ENCODE results near the gene C12orf42.
"Not testable (repeated sequence)": the region's sequence is repeated elsewhere in the genome, so short reads cannot be mapped to it uniquely, and the experiment has no call there.

Gene C12orf42

DNA sequence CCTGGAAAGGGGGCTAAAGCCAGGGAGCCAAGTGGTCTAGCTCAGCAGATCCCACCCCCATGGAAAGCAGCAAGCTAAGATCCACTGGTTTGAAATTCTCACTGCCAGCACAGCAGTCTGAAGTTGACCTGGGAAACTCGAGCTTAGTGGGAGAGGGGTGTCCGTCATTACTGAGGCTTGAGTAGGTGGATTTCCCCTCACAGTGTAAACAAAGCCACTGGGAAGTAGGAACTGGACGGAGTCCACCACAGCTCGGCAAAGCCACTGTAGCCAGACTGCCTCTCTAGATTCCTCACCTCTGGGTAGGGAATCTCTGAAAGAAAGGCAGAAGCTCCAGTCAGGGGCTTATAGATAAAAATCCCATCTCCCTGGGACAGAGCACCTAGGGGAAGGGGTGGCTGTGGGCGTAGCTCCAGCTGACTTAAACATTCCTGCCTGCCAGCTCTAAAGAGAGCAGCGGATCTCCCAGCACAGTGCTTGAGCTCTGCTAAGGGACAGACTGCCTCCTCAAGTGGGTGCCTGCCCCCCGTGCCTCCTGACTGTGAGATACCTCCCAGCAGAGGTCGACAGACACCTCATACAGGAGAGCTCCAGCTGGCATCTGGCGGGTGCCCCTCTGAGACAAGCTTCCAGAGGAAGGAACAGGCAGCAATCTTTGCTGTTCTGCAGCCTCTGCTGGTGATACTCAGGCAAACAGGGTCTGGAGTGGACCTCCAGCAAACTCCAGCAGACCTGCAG is 70.8 kb downstream of the C12orf42 start:
- DNase-seq (ENCODE audit: low read depth in 3 of 3), result not testable (repeated sequence)

DNA sequence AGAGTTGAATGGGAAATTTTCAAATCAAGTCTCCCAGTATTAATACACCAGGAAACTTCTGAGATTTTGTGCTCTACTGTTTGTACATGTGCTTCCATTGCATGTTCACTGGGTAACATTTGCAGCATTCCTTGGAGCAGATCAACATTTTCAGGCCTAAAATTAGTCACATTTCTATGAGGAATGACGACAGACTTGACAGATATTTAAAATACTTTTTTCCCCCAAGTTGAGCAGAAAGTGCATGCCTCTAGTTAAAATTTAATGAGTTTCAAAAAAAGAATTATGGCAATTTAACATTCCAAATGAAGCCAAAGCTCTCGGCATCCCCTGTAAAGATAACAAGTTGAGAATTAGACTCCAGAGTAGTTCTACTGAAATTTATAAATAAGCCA is 72.3 kb downstream of the C12orf42 start:
- DNase-seq (ENCODE audit: low read depth in 3 of 3), result no peak

DNA sequence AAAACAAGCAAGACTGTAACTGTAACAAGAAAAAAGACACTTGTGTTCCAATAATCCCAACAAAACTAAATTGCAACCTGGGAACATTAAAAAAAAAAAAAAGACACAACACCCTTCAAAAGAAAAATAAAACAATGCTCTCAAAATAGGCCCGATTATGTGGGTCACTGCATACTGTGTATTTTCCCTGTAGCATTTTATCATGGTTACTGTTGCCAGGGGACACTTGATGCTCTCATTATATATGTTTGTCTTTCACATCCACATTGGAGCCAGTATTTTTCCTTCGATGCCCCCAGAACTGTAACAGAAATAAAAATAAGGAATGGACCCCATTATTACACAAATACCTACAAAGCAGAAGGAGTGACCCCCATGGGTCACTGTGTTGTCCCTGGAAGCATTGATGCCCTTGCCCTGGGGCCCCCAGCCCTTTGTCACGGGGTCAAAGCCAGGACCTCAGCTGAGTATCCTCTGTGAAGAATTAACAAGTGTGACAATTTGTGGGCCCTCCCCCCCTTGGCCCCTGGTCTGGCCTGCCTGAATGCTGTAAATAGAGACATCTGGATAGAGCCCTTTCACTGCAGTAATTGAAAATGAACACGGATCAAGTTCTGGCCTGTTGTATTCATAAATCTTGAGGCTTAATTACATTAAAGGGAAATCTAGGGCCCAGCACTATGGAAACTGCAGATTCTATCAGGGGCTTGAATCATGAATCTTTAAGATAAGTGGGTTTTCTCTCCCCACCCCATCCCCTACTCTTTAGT is 72.8 kb downstream of the C12orf42 start:
- DNase-seq (ENCODE audit: low read depth in 3 of 3), result no peak

DNA sequence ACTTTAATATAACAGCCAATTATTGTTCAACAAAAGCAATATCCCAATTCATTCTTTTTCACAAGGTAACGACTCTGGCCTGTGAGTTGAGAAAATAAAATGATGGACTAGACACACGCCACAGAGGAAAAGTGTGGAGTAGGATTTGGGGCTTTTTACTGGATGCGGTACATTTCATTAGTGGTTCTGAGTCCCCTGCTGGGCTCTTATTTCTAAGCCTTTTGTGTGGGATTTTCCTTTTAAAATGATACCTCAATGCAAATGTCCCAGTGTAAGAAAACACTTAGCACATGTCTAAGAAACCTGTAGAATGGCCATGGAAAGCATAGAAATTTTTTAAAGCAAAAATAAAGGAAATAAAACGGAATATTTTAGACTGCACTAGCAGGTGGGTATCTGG is 73.4 kb downstream of the C12orf42 start:
- DNase-seq (ENCODE audit: low read depth in 3 of 3), result no peak

DNA sequence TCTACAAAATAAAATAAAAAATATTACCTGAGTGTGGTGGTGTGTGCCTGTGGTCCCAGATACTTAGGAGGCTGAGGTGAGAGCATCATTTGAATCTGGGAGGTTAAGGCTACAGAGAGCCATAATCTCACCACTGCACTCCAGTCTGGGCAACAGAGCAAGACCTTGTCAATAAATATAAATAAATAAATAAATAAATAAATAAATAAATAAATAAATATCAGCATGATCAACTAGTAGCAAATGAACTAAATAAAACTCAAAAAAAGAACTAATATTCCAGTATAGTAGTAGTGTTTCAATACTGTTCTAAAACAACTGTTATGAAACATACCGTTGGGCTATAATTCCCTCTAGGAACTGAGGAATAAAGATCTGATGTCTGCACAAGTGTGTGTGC is 74.4 kb downstream of the C12orf42 start:
- DNase-seq (ENCODE audit: low read depth in 3 of 3), result no peak

DNA sequence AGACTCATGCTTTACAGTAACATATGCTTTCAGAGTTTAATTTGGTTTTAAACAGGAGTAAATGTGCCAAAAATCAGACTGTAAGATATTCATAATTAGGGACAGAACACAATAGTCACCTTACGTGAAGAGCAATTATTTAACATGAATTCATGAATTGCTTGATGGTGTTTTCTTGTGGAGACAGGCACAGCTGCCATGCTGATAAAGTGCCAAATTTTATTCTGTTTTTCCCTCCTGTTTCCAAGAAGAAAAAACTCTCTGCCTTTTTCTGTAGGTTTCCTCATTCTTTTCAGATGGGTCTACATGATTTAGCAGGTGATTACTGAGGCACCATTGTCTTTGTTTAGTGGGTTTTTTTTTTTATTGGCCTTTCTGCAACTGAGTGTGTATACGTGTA is 80.1 kb downstream of the C12orf42 start:
- no peak for DNase-seq (ENCODE audit: low read depth in 3 of 3)

DNA sequence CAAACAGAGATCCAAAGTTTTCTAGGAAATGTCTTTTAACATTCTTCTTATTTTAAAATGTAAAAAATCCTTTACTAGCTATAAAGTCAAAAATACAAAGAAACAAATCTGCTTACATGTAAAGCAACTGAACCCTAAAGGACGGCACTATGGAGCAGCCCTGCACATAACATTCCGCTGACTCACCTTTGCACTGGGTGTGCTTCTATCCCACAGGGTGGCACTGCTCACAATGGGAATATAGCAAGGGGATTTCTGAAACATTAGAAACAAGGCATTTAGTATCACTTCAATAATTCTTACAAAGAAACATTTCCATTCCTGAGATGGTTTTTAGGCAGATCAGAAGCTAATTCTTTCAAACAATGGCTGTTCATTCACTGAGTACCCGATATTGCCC is 94.3 kb downstream of the C12orf42 start:
- DNase-seq (ENCODE audit: low read depth in 3 of 3), result no peak

DNA sequence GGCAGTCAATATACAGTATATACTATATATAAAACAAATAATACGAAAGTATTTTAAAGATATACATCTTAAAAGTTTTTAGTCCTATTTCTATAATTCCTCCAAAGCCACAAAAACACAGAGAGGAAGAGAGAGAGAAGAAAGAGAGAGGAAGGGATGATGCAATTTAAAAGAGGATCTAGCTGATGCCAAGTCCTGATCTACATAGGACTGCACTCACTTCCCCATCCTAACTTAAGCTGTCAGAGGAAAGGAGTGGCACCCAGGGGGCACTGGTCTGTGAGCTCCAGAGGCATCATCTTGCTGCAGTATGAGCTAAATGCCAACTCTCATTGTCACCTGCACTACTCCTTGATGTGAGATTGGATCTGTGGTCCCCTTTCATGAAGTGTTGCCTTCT is 95.8 kb downstream of the C12orf42 start:
- no peak for DNase-seq (ENCODE audit: low read depth in 3 of 3)

DNA sequence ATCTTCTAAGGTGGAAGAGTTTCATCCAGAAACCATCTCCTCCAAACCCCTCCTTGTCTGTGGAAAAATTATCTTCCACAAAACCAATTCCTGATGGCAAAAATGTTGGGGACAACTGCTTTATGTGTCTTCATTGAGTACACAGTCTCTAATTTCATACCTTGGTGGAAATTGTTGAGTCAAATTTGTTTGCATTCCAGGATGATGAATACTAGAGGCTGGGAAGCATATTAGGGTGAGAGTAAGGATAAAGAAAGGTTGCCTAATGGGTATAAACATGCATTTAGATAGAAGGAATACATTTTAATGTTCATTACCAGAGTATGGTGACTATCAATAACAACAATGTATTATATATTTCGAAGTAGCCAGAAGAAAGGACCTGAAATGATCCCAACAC is 98.2 kb downstream of the C12orf42 start:
- DNase-seq (ENCODE audit: low read depth in 3 of 3), result no peak

DNA sequence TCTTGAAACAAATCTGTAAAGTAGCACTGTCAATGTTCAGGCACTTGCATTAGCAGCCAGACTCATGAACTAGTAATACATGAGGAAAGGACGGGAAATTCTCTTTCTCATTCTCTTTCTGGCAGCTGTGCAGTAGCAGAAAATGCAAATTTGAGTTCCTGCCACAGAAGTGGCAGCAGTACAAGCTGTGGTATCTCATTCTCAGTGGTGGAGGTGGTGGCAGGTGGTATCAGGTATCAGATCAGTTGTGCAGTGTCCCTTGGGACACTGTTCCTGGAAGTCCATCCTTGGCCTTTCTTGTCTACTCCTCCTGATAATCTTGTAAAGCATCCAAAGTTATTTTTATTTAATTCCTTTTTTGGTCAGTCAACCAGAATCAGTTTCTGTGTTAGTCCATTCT is 103.0 kb downstream of the C12orf42 start:
- no peak for DNase-seq (ENCODE audit: low read depth in 3 of 3)

DNA sequence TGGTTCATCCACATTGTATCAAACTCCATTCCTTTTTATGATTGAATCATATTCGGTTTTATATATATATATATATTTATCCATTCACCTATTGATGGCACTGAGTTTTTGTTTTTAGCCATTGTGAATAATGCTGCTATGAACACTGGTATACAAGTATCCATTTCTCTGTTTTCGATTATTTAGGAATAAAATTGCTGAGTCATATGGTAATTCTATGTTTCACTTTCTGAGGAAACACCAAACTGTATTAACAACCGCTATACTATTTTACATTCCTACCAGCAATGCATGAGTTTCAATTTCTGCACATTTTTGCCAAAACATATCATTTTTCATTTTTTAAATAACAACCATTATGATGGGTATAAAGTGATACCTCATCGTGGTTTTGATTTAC is 104.7 kb downstream of the C12orf42 start:
- no peak for DNase-seq (ENCODE audit: low read depth in 3 of 3)

DNA sequence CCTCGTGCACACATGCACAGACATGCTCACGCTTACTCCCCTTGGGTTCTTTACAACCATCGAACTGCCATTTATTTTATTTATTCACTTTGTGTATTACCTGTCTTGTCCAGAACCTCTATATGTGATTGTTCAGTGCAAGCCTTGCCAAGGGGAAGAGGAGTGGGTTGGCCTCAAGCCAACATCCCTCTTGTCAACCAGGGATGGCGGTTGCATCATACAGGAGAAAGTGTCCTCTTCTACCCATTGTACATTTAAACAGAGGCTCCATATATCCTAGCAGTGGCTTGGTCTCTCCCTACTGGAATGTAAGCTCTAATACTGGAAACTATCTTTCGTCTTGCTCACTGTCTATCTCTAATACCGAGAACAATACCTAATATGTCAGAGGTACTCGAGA is 108.4 kb downstream of the C12orf42 start:
- DNase-seq (ENCODE audit: low read depth in 3 of 3), result no peak

DNA sequence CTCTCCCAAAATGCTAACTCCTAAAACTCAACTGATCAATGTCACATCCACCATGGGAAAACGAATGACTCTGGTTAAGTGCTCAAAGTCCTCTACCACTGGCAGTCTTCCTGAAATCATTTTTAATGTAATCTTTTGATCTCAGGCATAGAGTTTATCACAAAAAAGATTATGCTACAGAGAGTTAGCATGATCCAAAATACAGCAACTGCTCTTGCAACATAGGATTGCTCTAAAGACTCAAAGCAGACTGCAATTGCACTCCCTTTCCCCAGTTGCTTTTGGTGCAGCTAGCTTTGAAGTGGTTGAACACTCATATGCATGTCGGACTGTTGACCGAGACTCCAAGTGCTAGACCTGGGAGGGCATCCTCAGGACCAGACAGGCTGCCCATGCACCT is 109.3 kb downstream of the C12orf42 start:
- DNase-seq (ENCODE audit: low read depth in 3 of 3), result no peak

DNA sequence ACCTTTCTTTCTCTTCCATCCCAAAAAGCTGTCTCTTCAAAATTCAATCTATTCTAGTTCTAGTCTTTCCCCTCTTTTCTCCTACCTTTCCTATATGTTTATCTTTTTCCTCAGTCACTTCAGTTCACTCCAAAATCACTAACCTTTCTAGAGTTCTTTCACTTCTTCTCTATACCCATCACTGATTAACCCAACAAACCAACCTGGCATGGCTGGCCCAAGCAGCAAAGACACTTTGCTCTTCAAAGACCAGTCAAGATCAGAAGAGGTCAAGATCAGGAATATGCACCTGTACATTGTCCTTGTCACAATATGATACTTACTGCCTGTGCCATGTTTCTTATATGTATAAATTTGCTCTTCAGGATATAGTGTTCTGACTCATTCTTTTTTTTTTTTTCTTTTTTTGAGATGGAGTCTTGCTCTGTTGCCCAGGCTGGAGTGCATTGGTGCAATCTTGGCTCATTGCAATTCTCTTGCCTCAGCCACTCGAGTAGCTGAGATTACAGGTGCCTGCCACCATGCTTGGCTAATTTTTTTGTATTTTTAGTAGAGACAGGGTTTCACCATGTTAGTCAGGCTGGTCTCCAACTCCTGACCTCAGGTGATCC is 112.9 kb downstream of the C12orf42 start:
- DNase-seq (ENCODE audit: low read depth in 3 of 3), result no peak

DNA sequence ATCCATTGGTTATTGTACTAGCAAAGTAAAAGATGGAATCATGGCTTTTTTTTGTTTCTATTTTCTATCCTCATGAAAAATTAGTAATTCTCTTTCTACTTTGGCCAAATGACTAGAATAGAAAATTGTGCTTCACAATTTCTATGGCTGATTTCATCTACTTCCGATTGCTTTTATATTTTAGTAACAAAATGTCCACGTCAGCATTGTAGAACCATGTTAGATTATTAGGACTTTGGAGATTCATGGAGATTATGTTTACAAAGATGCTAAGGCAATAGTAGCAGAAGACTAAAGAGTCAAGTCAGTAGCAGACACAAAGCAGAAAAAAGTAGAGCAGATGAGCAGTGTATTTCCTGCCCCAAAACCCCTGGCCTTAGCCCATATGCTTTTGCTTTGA is 113.6 kb downstream of the C12orf42 start:
- no peak for DNase-seq (ENCODE audit: low read depth in 3 of 3)

DNA sequence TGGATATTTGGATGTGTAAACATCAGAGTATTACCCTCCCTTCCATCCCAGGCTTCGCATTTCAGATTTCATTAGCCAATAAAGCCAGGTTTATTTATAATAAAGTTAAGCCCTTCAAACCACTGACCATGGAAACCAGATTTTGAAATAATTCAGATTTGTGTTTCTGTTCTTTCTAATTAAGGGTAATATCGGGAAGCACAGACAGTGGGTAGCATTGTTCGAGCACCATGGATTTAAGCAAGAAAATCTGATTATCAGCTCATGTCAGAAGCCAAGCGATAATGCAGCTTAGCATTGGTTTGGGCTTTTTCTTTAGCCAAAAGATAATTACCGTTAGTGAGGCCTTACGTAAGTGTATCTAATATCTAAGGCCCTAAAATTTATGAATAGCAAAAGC is 116.1 kb downstream of the C12orf42 start:
- no peak for DNase-seq (ENCODE audit: low read depth in 3 of 3)

DNA sequence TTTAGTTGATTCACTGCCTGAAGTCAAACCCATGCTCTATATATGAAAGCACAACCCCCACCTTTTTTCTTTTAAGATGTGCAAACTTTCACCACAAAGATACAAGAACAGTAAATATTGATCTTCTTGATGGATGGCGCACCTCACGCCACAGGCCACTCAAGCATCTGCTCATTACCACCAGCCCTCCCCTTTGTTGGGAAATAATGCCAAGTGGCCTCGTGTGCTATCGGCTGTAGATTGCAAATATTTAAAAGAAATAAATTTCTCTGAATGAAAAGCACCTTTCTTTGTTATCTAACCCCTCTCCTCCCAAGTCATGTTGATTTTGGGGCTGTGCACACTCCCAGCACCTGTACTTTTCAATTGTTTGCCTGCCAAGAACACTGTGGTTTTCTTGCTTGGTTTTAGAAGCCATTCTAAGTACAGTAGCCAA is 122.7 kb downstream of the C12orf42 start:
- DNase-seq (ENCODE audit: low read depth in 3 of 3), result no peak

DNA sequence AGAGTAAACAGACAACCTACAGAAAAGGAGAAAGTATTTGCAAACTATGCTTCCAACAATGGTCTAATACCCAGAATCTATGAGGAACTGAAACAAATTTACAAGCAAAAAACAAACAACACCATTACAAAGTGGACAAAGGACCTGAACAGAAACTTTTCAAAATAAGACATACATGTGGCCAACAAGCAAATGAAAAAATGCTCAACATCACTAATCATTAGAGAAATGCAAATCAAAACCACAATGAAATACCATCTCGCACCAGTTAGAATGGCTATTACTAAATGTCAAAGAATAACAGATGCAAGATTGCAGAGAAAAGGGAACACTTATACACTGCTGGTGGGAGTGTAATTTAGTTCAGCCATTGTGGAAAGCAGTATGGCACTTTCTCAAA is 125.8 kb downstream of the C12orf42 start:
- DNase-seq (ENCODE audit: low read depth in 3 of 3), result no peak

DNA sequence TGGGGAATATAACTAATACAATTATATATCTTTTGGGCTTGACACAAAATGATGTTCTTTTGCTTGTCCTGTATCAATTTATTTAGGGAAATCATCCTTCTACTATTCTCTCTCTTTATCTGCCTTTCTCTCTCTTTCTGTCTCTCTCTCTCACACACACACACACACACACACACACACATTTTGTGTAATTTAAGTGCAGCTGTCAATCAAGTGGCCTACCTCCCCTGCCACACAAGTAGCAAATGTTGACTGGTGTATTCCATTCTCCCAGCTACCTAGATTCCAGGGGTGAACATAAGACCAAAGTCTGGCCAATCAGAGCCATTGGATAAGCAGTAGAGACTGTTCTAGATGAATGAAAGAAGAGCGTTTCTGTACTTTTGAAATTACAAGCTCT is 127.6 kb downstream of the C12orf42 start:
- no peak for DNase-seq (ENCODE audit: low read depth in 3 of 3)

DNA sequence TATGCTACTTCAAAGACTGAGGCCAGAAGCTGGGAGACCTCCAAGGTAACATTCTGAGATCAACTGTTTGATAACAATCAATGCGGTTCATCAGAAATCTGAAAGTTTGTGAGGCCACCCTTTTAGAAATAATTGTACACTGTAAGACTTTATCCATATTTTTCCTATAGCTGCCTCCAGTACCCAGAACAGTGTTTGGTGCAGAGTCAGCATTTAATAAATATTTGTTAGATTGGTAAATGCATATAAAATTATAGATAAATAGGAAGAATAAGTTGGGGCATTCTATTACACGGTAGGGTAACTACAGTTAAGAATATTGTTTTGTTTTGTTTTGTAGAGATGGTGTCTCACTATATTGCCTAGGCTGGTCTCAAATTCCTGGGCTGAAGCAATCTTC is 141.4 kb downstream of the C12orf42 start:
- DNase-seq (ENCODE audit: low read depth in 3 of 3), result no peak

DNA sequence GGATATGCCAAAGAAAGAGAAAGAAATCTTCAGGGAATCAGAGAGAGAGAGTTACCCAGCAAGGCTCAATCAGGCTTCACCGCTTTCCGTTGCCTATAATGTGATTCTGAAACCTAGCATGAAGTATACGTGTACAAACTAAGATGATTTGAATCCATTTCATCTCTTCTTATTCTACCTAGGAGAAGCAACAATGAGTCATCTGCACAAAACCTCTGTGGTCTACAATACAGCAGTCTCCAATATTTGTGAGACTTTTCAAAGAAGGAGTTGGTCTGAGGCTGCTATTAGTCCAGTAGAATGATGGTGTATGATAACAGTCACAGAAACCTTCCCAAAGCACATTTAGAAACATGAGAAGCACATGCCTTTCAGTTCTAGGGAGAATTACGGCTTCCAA is 141.9 kb downstream of the C12orf42 start:
- DNase-seq (ENCODE audit: low read depth in 3 of 3), result no peak

DNA sequence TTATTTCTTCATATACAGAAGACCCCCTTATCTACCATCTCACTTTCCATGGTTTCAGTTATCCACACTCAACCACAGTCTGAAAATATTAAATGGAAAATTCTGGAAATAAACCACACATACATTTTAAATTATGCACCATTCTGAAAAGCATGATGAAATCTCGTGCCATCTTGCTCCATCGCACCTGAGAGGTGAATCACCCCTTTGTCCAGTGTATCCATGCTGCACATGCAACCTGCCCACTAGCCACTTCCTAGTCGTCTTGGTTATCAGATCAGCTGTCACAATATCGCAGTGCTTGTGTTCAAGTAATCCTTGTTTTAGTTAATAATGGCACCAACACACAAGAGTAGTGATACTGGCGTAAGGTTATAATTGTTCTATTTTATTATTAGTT is 145.7 kb downstream of the C12orf42 start:
- no peak for DNase-seq (ENCODE audit: low read depth in 3 of 3)

DNA sequence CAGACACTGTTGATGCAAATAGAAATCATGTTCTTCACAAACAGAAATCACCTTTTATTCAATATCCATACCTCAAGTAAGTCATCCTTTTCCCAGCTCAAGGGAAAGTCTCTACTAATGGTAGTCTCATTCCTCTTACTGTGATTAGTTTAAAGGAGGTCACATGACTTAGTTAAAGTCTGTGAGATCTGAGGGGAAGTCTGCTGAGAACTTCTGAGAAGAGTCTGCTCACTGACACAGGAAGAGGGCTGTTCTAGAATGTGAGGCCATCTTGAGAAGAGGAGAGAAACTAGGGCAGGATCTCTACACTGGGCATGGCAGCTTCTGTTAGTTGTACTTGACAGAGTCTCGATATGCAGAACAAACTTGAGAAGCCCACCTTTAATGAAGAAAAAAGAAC is 146.8 kb downstream of the C12orf42 start:
- no peak for DNase-seq (ENCODE audit: low read depth in 3 of 3)
